ENCODE data around the gene LDLRAD4.

The LDLRAD4 gene

DNA sequence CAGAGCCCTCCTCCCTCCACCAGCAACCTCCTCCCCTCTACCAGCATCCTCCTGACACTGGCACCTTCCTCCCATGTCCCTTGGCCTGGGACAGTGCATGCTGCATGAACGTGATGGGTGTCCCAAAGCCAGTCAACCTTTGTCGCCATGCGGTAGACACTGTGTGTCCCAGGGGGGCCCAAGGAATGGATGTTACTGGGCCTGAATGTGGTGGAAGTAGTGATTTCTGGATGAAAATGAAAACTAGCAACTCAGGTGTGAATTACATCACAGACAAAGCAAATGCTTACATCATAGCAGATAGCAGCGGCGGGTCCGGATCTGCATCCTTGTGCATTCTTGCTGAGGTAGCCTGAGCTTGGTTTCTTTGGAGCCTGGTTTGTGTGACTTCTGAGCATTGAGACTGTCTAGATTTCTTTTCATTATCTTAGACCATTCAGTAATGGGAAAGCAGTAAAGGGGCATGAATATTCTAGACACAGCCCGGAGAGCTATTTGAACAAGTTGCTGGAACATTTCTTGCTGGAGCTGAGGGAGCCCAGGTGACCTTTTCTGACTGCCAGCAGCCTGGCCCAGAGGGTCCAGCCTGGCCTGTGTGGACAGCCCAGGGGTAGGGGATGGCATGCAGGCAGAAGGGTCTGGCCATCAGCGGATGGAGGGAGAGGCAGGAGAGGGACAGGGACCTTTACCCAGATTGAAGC, 407.4 kb downstream of the LDLRAD4 start:
- no peak for DNase-seq

DNA sequence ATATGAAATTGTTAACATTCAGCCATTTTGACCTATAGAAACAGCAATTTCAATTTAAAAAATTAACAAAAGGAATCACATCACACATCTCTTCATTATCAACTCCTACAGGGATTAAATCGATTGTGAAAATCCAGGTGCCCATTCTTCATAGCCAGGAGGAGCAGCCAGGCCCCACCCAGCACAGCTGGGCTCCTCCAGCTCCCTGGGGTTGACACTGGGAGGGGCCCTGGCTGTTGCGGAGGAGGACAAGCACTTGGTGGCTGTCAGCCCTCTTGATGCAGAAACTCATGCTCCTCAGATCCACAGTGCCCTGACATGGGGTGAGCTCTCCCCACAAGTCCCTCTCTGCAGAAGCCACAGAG, 408.0 kb downstream of the LDLRAD4 start:
- DNase-seq: no peak

DNA sequence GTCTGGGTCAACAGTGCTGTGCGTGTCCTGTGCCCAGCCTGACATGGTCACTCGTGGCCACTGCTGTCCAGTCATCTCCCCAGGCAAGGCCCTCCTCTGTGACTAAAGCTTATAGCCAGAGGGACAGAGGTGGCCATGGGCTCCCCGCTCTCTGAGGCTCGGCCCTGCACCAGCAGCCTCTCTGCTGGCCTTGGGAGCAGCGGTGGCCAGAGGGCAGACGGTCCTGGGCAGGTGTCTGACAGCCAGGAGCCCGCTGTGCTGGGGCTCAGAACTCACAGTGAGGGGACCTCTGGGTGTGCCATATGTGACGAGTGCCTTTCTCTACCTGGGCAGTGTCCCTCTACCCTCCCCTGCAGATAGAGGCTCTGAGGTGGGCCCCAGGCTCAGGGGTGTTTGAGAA, 409.1 kb downstream of the LDLRAD4 start:
- no peak for DNase-seq

DNA sequence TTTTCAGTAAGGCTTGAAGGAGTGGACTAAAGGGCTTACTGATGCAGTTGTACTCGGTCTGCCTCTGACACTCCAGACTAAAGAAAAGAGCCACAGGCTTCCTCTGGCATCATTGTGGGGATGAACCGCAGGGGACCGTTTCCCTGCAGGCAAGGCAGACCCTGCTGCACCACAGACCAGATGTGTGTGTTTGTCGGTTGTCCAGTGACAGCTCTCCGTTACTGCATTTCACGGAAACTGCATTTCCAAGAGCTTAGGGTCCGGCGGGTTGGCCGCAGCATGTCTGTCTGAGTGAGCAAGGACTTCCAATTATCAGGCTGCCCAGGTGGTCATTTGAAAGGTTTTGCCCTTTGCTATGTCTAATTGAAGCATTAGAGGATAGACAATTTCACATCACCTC, 409.7 kb downstream of the LDLRAD4 start:
- no peak for DNase-seq

DNA sequence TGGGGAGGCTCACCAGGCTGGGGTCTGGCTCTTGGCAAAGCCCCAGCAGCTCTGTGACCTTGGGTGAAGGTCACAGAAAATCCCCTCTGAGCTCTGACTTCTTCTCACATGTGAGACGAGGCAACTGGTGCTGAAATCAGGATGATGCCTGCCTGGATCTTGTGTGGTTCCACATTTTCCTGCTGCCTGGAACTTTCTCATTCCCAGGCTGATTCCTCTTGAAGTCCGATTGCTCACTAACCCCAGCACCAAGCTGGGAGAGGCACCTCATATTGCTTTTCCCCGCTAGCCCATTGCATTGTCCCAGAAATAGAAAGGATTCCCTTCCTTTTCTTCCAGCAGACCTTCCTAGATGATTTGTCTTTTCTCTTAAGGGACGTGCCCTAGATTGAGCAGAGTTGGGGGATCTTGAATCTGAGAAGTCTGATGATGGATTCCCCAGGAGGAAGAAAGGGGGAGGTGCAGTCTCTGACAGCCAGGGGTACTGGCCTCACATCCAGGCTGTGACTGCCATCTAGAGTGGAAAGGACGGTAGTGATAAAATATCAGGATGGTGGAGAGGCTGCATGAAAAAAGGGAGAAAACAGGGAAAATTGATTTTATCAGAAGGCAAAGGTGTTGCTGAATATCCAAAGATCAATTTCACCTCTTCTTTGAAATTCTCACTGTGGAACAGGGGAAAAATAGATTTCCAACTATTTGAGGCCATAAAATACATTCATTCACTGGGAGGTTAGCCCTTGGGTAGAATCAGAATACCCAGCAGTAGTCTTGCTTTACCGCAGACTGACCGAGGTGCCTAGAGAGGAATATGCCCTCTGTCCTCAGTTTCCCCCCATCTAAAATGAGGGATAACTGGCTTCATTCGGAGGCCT, 411.5 kb downstream of the LDLRAD4 start:
- peak; percentile 74 for DNase-seq

DNA sequence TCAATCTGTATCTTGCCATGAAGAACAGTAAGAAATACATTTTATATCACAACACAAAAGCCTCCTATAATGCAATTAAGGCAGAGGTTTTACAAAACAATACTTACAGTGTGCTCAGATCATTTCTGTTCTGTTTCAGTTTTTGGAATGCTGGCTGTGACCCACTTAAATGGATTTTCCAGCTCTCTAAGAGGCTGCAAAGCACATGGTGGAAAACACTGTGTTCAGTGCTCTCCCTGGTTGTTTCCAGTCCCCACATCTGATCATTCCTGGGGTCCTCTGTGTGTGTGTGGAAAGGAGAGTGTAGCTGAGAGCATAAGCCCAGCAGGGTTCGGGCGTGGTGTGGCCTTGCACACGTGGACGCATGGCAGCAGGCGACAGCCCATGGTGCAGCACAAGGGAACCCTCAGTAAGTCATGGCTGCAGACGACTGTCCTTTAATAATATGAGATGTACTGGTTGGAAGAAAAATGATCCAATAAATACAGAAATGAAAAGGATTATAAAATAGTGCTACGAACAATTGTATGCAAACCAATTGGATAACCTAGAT, 412.2 kb downstream of the LDLRAD4 start:
- DNase-seq: no peak

DNA sequence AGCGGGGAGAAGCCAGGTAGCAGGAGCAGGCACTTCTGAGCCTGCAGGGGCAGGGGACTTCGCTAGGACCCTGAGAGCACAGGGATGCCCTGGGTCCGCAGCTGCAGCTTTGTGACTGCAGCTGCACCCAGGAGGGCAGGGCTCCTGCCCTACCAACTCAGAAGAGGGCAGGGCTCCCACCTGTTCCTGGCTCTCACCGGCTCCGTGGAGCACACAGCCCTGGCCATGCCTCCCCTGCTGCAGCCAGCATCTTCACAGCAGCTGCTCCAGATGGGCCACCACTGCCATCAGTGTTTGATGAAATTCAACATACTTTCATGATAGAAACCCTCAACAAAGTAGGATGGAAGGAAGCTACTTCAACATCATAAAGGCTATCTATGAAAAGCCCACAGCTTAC, 415.1 kb downstream of the LDLRAD4 start:
- DNase-seq: no peak

DNA sequence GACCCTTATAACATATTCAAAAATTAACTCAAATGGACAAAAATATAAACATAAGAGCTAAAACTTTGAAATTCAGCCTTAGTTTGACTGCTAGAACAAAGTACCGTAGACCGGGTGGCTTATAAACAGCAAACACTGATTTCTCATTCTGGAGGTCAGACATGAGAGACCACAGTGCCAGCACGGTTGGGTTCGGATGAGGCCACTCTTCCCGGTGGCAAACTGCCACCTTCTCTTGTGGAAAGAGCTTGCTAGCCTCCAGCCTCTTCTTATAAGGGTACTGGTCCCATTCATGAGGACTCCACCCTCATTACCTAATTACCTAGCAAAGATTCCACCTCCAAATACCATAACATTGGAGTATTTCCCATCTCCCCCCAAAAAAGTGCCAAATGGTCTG, 416.5 kb downstream of the LDLRAD4 start:
- DNase-seq: no peak

DNA sequence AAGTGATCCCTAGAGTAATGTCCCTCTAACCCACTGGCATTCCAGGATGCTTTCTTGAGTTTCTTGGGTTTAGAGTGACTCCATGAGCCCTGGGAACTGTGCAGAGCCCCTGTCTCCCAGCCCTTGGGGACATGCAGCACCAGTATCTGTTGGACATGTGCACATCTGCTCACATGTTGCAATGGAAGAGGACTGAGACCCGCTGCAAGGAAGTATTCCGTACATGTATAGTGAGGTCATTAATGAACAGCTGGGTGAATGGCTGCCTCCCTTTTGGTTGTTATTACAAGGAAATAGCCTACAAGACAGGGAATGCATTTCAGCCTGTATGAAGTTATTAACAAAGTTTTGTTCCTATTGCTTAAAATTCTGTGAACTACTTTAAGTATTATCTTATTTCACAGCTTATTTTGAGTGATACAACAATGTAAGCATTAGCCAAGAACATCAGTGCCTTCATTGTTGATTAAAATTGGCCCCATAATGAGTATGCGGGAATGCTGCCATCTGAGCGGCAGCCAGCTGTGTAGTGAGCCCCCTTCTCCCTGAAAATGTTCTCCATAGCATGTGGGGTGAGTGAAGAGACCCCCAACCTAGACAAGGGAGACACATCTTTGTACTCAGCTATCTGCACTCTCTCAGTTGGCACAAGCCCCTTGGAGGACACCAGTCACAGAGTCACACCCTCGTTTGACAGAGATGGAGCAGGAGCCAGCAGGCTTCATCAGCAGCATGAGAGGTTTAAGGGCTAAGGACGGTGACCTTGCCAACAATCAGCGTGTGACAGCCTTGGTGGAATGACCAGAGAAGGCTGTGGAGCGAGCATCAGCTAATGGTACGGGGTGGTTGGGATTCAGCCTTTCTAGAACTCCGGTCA, 420.4 kb downstream of the LDLRAD4 start:
- DNase-seq: no peak

DNA sequence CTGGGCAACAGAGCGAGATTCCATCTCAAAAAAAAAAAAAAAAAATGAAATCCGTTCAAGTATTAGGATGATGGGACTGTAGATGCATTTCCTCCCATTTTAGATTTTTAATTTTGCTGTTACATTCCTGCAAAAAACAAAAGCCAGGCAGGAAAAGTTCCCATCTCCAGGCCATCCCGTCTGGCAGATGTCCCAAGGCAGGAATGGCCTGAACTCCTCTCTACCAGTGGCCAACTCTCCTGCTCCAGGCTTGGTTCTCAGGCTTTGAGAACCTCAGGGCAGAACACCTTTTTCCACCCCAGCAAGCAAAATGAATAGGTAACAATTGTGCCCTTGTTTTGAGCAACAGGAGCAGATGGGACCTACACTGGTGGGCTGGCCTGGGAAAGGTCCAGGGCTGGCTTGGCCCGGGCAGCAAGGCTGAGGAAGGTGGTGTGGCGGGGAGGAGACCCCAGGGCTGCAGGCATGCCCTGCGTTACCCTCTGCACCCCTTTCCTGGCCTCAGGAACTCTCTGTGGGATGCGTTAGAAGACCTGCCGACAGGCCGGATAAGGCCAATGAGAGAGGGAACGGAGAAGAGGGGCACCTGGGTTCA, 421.8 kb downstream of the LDLRAD4 start:
- DNase-seq: no peak

DNA sequence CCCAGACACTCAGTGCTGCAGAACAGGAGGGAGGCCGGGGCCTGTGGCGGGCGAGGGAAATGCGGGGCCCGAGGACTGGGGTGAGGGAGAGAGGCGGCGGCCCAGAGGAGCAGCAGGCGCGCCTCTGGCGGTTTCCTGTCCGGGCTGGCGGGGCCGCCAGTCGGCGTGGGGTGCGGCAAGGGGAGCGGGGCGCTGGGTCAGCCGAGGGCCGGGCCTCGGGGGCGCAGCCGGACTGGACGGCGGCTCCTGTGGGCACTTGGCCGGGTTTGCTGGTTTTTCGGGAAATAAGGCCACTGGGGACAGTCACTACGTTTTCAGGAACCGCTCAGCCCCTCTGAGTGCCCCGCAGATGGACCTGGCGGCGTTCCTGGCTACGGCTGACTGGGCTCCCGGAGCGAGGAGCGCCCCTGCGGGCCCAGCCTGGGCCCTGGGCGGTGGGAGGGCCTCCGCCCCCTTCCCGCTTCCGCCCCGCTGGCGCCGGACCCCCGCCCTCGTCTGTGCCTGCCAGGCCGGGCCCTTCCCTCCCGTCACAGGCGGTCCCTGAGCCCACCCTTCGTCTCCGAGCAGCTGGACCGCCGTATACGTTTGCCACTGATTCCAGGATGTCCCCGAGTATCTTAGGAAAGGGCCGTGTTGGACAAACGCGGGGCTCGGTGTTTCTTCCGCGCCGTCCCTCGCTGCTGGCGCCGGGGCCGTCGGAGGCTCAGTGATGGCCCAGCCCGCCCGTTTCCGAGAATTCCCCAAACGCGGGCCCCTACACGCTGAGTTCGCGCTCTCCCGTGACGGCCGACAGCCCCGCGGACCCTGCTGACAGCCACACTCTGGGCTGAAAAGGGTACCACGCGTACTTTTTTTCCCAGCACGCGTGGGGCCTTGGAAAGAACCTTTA, 423.2 kb downstream of the LDLRAD4 start:
- DNase-seq: no peak

DNA sequence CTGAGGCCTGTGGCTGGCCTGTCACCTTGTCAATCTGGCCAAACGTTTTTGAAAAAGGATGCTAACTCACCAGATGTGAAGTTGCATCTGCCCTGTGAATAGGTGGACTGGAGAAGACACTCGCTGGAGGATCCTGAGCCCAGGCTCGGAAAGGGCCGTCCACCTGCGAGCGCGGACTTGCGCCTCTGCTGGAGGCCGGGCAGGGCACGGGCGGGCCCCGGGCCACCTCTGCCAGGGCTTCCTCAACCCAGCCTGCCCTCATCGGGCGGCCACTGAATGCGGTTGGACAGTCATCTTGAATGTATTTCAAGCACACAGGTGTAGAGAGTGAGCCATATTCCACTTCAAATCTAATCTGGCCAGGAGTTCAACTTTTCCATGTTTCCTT, 423.9 kb downstream of the LDLRAD4 start:
- no peak for DNase-seq

DNA sequence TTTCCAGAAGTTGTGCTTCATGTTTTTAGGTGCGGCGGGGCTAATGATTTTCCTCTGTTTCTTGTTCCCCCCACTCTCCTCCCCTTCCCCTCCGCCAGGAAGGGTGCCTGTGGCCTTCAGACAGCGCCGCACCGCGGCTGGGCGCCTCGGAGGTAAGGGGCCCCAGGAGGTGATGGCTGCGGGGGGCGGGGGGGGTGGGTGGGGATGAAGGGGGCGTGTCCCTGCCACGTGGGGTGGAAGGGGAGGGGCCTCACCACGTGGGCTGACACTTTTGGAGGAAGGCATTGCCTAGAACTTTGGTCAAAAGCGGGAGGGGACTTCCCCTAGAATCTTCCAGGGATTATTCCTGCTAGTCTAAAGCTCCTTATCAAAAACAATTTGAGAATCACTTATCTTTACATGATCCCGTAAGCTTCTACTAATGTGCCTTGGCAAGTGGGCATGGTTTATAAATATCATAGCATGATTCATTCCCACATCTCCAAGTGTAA, 424.7 kb downstream of the LDLRAD4 start:
- no peak for DNase-seq

DNA sequence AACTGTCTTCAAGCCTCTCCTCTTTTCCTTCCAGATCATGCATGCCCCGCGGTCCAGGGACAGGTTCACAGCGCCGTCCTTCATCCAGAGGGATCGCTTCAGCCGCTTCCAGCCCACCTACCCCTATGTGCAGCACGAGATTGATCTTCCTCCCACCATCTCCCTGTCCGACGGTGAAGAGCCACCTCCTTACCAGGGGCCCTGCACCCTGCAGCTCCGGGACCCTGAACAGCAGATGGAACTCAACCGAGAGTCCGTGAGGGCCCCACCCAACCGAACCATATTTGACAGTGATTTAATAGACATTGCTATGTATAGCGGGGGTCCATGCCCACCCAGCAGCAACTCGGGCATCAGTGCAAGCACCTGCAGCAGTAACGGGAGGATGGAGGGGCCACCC, 426.5 kb downstream of the LDLRAD4 start:
- no peak for DNase-seq

DNA sequence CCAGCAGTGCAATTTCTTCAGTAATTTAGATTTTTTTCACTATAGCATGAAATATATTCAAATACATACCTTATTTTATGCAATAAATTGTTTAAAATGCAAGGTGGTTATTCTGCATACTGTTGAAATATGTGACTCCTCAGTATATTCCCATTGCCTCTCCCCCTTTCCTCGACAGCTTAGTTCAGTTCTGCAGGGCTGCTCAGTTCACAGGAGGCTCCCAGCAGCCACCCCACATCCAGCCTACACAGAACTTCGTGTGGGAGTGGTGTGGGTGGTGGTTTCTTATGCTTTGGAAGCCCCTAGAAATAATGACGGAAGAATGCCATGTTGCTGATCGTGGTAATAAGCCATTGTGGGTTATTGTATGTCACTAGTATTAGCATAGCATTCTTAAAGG, 428.1 kb downstream of the LDLRAD4 start:
- no peak for DNase-seq

DNA sequence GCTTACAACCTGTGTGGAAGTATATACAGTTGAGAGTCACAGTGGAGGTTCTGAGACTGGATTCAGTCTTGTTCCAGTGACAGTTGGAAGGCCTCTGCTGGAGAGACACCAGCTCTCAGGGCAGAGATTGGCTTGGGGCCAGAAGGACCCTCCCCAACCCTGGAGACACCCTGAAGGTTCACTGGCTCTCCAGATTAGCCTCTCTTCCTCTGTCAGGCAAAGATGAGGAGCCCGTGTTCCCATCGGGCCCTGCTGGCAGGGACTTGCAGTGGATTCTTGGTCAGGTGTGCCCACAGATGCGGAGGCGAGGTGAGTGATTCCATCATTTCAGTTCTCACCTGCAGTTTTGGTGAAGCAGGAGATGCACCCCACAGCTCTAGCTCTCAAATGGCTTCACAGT, 429.2 kb downstream of the LDLRAD4 start:
- no peak for DNase-seq

DNA sequence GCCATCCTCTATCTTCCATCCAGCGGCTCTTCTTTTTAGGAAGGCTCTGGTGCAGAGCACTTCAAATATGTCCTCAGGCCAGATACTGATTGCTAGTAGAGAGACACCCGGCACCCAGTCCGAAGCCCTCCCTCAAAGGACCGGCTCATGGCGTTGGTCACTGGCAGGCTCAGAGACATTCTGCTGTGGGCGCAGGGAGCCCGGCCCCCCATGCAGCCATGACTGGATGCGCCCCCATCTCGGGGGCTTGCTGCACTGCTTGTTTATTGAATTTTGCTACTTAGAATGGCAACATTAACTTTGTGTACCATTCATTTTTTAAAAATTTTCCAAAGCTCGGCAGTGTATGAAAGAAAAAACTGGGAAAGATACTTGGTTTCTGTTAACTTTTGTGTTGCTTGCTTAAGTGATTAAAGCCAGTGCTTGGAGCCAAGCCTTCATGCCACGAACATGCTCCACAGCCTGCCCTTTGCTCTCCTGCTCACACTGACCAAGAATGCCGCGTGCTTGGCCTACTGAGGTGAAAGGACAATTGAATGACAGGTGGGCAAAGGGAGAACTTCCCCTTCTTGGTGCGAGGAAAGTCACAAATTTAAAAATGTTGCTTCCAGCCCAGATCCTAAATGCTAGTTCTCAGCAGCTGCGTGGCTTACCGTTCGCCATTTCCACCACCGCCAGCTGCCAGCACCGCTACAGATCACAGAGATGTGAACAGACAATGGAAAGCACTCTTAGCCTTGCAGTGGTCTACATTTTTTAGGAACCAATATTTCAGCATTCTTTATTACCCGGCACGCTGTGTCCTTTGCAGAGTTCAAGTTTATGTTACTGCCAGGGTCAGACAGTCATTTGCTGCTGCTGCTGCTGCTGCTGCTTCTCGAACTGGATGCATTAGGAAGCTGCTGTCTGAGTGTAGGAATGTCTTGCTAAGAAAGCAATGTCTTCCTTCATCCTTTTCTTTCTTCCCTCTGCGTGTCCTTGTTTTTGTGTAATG, 431.1 kb downstream of the LDLRAD4 start:
- DNase-seq: no peak

DNA sequence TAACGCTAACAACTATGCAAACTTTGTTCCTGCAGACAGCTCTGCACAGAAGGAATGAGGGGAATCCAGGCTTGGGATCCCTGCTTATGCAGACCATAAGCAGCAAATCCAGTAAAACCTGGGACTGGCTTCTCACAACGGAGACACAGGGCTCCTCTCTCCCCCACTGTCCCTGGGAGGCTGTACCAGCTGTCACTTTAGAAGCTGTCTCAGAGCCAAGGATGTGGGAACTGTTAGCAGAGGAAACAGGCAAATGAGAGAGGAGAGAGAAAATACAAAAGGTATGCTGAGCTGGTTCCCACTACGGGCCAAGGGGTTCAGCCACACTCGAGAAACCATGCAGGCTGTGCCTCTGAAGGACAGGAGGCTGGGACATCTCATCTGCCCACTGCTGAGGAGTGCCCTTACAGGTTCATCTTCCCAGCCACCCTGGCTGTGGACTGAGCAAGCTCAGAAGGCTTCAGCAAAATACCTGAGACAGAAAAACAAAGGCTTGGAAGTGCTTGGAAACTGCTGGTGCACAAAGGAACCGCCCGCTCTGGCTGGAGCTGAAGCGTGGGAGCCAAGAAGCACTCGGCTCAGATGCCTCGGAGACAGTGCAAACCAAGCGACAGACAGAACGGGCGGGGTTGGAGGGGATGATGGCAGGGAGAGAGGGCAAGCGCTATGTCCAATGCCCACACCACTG, 435.3 kb downstream of the LDLRAD4 start:
- DNase-seq: peak; percentile 70

DNA sequence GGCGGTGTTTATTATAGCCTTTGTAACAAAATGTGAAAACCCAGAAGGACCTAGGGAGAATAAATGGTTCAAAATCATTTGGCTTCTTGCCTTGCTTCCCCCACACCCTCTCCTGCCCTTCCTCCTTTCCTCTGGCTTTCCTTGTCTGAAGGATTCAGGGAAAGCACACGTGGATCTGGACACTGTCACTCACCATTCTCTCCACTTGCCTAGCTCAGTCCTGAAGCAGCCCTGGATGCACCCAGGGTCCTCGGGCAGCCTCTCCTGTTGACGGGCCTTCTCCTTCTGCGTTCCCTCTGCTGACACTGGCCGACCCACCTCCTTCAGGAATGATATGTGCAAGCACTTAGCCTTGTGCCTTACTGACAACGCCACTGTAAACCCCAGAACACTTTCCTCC, 439.4 kb downstream of the LDLRAD4 start:
- no peak for DNase-seq

Data from NCI-H2171 treated with DMSO at 0.1 percent for 48 hours (cell line).